Measurements from ENCODE around the gene HMGCL. TPM values are rescaled to one million over a fixed set of nuclear protein-coding genes. Genes with fewer than 3 reads are reported as not detected.
A peak's percentile ranks its signal among the peaks of the same experiment; 100 is the strongest.

HMGCL gene
- total and polyA plus RNA-seq, 2 of the 13 experiments (the other 11 are each of a cell fraction or from before 2014, with no cell fraction given), result 21.3 to 41.4 TPM

GRCh38 chr1:23867895-23868556 lies 42.8 kb upstream of the HMGCL start, which contains the start of gene FUCA1 (continued):
- TF ChIP-seq ZNF879 (CRISPR knock-in tag; IDR thresholded peaks at IDR 0.05) (no peak), MTF1 (CRISPR knock-in tag; IDR thresholded peaks at IDR 0.05) (0 out of 2 replicates have a peak, but pooled peaks have one; percentile 34), SNRNP70 (IDR thresholded peaks at IDR 0.05; ENCODE audit: low read depth, low read length) (no peak), ZMYM2 (CRISPR knock-in tag; IDR thresholded peaks at IDR 0.05) (no peak; the same call in 1 of the 2 replicates), IKZF4 (CRISPR knock-in tag; IDR thresholded peaks at IDR 0.05; ENCODE audit: borderline replicate concordance, low read depth, not compliant biosample characterization) (no peak), NFIB (CRISPR knock-in tag; IDR thresholded peaks at IDR 0.05; ENCODE audit: borderline replicate concordance) (no peak), ASH2L (IDR thresholded peaks at IDR 0.05; ENCODE audit: insufficient read length, low read depth, low read length) (peak; percentile 84), SP140L (CRISPR knock-in tag; IDR thresholded peaks at IDR 0.05; ENCODE audit: borderline replicate concordance) (peak; percentile 53; the same call in 1 of the 2 replicates), ZMAT5 (CRISPR knock-in tag; IDR thresholded peaks at IDR 0.05; ENCODE audit: borderline replicate concordance, low read depth) (no peak), MAFK (conservative IDR thresholded peaks at IDR 0.05 in 1 of 2, IDR thresholded peaks at IDR 0.05 in 1 of 2; ENCODE audit: low read length in 2 of 2) (no peak), ZNF570 (CRISPR knock-in tag; IDR thresholded peaks at IDR 0.05; ENCODE audit: borderline replicate concordance) (no peak), ZNF556 (CRISPR knock-in tag; IDR thresholded peaks at IDR 0.05; ENCODE audit: borderline replicate concordance) (peak; percentile 62; the same call in 1 of the 2 replicates), BATF2 (CRISPR knock-in tag; IDR thresholded peaks at IDR 0.05) (0 out of 2 replicates have a peak, but pooled peaks have one; percentile 16)
- TF ChIP-seq, protein P1, sequence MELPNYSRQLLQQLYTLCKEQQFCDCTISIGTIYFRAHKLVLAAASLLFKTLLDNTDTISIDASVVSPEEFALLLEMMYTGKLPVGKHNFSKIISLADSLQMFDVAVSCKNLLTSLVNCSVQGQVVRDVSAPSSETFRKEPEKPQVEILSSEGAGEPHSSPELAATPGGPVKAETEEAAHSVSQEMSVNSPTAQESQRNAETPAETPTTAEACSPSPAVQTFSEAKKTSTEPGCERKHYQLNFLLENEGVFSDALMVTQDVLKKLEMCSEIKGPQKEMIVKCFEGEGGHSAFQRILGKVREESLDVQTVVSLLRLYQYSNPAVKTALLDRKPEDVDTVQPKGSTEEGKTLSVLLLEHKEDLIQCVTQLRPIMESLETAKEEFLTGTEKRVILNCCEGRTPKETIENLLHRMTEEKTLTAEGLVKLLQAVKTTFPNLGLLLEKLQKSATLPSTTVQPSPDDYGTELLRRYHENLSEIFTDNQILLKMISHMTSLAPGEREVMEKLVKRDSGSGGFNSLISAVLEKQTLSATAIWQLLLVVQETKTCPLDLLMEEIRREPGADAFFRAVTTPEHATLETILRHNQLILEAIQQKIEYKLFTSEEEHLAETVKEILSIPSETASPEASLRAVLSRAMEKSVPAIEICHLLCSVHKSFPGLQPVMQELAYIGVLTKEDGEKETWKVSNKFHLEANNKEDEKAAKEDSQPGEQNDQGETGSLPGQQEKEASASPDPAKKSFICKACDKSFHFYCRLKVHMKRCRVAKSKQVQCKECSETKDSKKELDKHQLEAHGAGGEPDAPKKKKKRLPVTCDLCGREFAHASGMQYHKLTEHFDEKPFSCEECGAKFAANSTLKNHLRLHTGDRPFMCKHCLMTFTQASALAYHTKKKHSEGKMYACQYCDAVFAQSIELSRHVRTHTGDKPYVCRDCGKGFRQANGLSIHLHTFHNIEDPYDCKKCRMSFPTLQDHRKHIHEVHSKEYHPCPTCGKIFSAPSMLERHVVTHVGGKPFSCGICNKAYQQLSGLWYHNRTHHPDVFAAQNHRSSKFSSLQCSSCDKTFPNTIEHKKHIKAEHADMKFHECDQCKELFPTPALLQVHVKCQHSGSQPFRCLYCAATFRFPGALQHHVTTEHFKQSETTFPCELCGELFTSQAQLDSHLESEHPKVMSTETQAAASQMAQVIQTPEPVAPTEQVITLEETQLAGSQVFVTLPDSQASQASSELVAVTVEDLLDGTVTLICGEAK (IDR thresholded peaks at IDR 0.05), result no peak
- TF ChIP-seq, protein P1 (CRISPR knock-in tag; IDR thresholded peaks at IDR 0.05), result peak; percentile 55; the same call in 1 of the 2 replicates
- TF ChIP-seq, protein P2, sequence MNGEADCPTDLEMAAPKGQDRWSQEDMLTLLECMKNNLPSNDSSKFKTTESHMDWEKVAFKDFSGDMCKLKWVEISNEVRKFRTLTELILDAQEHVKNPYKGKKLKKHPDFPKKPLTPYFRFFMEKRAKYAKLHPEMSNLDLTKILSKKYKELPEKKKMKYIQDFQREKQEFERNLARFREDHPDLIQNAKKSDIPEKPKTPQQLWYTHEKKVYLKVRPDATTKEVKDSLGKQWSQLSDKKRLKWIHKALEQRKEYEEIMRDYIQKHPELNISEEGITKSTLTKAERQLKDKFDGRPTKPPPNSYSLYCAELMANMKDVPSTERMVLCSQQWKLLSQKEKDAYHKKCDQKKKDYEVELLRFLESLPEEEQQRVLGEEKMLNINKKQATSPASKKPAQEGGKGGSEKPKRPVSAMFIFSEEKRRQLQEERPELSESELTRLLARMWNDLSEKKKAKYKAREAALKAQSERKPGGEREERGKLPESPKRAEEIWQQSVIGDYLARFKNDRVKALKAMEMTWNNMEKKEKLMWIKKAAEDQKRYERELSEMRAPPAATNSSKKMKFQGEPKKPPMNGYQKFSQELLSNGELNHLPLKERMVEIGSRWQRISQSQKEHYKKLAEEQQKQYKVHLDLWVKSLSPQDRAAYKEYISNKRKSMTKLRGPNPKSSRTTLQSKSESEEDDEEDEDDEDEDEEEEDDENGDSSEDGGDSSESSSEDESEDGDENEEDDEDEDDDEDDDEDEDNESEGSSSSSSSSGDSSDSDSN (CRISPR knock-in tag; IDR thresholded peaks at IDR 0.05), result peak; percentile 95
